CD4-positive, alpha-beta T cell treated with Interleukin-10 for 1 hour (primary cell): Measurements from ENCODE around the gene CFAP46.

Experiments used
- DNase-seq: peaks from one replicate; pipeline ENCODE4 v3.0.0-alpha.2; 2020

CFAP46 gene

GRCh38 chr10:132942101-132943057, at the start of gene CFAP46:
Gene CFAP46 (minus strand): TSS chr10:132942570. CDS start chr10:132942484, 86 bp downstream.
- DNase-seq = no peak

DNA sequence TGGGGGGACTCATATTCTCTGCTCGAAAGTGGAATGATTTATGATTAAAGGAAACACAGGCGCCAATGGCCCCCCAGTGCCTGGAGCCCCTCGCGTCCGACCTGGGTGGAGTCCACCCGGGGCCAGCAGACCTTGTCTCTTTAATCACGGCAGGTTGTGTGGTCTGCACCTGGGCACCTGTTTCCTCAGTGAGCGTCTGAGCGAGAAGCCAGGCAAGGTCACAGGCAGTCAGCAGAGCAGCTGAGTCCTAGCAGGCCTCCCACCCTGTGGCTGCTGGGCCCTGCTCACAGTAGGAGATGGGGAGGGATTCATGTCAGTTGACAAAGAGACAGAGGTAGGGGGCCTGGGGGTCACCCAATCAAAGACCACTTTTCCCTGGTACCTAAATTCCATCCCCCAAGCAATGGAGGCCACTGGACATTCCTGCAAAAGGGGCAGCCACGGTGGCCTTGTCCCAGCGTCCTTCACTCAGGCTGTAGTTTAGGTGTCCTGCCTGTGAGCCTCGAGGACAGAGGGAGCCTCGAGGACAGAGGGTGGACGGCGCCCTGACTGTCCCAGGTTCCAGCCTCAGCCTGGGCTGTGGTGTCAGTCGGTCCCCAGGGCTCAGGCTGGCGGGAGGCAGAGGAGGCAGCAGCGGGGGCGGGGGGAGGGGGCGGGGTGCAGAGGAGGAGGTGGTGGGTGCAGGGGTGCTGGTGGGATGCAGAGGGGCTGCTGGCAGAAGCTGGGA, 49.5 kb upstream of the CFAP46 start:
- DNase-seq = no peak

GRCh38 chr10:132990684-132991545, 48.5 kb upstream of the CFAP46 start:
- no peak for DNase-seq

DNA sequence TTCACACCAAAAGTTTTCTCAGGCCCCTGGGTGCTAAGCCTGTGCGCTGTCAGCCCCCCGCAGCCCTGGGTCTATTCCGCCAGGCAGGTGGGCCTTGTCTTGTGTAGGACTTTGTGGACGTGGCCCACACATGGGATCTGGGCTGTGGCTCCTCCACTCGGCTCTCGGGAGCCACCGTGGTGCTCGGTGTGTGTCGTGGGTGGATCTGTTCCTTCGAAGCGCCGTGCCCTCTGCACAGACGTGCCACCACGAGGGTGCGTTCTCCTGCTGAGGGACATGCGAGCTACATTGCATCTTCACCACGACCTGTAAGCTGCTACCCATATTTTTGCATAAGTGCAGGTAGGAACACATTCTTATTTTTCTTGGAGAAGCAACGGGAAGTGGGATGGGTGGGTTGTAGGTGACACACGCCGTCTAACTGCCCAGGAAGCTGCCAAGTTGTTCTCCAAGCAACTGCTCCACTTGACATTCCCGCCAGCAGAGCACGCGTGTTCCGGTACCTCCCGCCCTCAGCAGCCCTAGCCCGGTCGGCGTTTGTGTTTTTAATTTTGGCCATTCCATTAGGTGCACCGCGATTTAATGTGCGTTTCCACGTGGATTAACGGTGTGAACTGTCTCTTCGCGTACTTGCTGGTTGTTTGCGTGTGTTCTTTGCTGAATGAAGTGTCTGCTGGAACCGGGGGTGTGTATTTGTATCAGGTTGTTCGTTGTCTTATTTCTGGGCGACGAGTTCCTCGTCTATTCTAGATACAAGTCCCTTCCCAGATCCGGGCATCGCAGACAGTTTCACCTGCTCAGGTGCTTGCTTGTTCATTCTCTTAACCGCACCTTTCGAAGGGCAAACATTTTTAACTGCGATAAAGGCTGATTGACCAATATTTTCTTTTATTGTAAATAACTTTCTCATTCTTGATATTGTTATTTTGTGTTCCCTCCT, 47.4 kb upstream of the CFAP46 start:
- no peak for DNase-seq

- no peak for DNase-seq
Observed at GRCh38 chr10:132988988-132989387, 46.6 kb upstream of the CFAP46 start.

DNA sequence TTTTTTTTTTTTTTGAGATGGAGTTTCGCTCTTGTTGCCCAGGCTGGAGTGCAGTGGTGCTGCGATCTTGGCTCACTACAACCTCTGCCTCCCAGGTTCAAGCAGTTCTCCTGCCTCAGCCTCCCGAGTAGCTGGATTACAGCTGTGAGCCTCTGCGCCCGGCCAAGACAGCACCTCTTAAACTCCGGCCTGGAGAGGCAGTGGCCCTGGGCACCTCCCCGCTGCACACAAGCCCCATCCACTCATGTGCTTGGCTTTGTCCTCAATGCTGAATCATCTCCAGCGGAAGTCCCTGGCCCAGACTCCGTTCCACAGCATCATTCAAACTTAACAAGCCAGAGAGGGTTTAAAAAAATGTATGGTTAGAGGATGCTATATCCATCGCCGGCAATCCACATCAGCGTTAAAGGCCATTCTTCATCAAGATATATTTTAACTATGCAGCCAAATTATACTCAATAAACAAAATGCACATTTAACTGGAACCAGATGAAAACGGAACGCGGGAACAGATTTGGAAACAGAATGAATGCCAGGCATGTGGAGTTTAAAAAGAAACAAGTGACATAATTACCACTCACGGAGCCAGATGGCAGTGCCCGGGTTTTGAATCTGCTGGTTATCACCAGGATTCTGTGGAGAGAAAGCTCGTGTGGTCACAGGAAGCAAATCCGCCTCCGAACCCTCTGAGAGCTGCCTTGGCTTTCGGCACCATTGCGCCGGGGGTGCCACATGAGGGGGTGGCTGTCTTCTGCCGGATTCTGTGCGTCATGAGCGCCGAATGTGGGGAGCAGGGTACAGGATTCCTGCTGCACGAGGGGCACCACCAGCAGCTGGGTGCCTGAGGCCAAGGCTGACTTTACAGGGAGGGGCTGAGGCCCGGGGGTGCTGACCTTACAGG, 45.6 kb upstream of the CFAP46 start:
- DNase-seq = no peak

- no peak for DNase-seq
Observed at GRCh38 chr10:132986978-132987377, 44.6 kb upstream of the CFAP46 start.

GRCh38 chr10:132986576-132986975, 44.2 kb upstream of the CFAP46 start:
- no peak for DNase-seq

GRCh38 chr10:132986076-132986475, 43.7 kb upstream of the CFAP46 start:
- DNase-seq = no peak

- no peak for DNase-seq
Observed at GRCh38 chr10:132985546-132985900, 43.2 kb upstream of the CFAP46 start.

DNA sequence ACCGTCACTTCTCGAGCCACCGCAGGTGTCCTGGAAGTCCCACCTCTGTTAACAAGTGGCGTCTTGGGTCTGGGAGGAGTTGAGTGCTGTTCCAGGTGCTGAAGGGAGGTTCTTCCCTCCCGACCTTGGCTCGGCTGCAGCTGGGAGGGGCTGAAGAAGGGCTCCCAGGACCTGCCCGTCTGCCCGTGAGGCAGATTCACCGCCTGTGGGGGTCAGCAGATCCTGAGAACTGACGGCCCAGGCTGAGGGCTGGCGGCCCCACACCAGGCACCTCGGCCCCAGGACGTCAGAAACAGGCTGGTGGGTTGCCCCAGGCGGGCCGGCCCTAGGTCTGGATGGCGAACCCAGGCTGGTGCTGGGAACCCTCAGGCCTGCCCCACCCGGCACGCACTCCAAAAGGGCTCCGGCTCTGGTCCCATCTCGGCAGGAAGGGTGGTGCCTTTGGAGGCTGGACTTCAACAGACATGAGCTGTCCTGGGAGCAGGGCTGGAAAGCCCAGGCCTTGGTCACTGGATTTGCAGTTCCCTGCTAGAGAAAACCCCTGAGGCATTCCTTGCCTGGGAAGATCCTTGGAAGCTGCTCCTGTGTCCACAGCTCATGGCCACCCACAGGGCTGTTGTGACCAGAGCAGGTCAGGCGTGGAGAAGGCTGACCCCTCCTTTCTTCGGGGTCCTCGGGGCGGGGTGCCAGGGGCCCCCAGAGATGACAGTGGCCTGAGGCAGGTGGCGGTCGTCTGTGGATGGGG, 42.6 kb upstream of the CFAP46 start:
- DNase-seq = no peak

DNA sequence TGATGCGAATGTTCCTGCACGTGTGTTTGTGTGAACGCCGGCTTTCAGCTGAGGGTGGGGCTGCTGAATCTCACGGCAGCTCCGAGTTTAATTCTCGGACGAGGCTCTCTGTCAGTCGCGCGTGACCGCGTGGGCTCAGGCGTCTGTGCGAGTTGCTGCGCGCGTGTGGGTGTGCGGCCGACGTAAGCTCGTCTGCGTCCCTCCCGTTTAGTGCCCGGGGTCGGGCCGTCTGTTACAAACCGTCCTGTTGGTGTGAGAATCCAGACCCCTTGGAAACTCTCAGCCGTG, 41.6 kb upstream of the CFAP46 start:
- no peak for DNase-seq

DNA sequence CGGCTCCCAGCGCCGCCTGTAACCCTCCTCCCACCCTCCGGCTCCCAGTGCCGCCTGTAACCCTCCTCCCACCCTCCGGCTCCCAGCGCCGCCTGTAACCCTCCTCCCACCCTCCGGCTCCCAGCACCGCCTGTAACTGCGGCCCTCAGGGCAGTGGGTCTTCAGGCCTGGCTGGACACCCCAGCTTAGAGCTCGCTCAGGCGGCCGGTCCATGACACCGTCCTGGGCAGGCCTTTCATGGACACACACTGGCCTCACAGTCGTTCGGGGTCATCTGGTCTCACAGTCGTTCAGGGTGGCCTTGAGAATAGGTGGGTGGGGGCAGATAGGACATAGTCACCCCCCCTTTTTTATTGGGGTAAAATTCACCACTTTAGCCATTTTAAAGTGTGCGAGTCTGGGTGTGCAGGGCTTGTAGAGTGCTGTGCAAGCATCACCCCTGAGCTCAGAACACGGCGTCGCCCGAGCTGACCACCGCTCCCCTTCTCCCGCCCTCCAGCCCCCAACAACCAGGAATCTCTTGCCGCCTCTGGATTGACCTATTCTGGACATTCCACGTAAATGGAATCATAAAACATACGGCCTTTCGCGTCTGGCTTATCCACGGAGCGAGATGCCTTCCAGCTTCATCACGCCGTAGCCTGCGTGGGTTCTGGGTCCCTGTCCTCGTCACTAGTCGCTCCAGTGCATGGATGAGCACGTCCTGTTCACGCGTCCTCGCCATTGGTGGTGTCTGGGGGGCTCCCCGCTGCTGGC, 41.1 kb upstream of the CFAP46 start:
- no peak for DNase-seq

- DNase-seq = no peak
Observed at GRCh38 chr10:132982301-132982989, 40.1 kb upstream of the CFAP46 start.

DNA sequence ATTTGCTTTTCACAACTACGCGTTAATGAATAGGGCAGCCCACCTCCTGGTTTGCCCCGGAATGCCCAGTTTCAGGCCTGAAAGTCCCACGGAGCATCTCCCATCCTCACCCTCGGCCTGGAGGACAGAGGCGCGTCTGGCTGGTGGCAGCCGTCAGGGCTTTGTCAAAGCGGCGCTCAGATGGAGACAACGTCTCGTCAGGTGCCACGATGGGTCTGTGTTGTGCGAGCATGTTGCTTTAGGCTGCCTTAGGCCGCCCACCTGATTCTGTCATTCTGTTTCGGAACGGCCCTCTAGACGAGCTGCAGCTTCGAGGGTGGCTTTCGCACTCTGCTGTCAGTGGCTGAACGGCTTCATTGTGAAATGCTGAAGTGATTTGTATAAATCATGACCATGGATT, 39.4 kb upstream of the CFAP46 start:
- no peak for DNase-seq

DNA sequence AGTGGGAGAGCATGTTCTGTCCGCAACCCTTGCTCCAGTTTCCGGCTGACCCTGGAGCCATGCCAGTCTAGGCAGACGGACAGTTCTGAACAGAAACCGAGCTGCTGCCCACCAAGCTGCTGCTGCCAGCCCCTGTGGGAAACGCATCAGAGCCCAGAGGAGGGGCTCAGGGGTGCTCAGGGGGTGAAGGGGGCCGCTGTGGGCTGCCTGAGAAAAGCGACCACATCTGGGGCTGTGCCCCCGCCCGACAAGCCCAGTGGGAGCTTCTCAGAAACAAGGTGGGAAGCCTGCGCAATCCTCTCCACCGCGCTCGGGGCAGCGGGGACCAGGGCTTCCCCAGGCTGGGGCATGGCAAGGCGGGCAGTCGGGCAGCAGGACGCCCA, 38.8 kb upstream of the CFAP46 start:
- DNase-seq = no peak

DNA sequence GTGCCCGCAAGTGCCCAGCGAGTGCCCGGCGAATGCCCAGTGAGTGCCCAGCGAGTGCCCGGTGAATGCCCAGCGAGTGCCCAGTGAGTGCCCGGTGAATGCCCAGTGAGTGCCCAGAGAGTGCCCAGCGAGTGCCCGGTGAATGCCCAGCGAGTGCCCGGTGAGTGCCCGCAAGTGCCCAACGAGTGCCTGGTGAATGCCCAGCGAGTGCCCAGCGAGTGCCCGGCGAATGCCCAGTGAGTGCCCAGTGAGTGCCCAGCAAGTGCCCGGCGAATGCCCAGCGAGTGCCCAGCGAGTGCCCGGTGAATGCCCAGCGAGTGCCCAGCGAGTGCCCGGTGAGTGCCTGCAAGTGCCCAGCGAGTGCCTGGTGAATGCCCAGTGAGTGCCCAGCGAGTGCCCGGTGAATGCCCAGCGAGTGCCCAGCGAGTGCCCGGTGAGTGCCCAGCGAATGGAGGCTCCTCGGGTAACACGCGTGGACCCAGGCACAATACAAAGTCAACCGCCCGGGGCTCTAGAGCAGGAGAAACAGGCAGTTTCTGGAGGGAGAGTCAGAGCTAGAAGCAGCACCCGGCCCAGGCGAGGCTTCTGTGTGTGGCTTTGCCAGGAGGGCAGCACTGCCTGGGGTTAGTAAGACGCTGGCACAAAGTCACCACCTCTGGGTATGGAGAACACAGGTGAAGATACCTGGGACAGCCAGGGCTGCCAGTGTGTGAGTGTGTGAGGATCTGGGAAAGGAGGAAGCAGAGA, 38.2 kb upstream of the CFAP46 start:
- no peak for DNase-seq
